K562 (cell line): ENCODE data around the gene RAB4B. TPM values are rescaled to one million over a fixed set of nuclear protein-coding genes. Genes with fewer than 3 reads are reported as not detected.
"Not testable (repeated sequence)": the region's sequence is repeated elsewhere in the genome, so short reads cannot be mapped to it uniquely, and the experiment has no call there.

Source experiments
- ATAC-seq: fragments of 200-7000 bp; cut with Tn5 transposase; 3 replicates; pipeline ENCODE4 v1.9.1; 2020; ENCODE audit warnings: moderate library complexity
- BruUV-seq: library from RNA; stranded (reverse); fragments of 400-500 nt; replicated peaks from 2 replicates; lab custom pipeline; 2021; lab: Mats Ljungman, UMichigan
- CTCF ChIA-PET: fragments of 300-600 bp; formaldehyde crosslinking; extraction: SDS; loops from one replicate; lab custom pipeline; 2021; ENCODE audit warnings: low intra/inter-chr PET ratio; lab: Yijun Ruan, JAX
- POLR2A ChIA-PET: fragments of 300-600, 350-650 bp; sonication (Branson Sonifier 250); formaldehyde crosslinking; extraction: SDS; loops from one replicate; lab custom pipeline; 2021; ENCODE audit warnings: antibody characterized with exemption, inconsistent platforms; lab: Yijun Ruan, JAX
- DNase-seq, 4 experiments: peaks; one replicate each; pipeline versions ENCODE4 v3.0.0 to v3.0.0-alpha.2; 2011 to 2018; ENCODE audit warnings: low spot score in 3 of 4, mixed read lengths in 3 of 4; ENCODE audit errors: extremely low read depth in 1 of 4
- FAIRE-seq: peaks from 2 replicates; lab custom pipeline; 2011; peaks lifted over from hg19 to GRCh38; lab: Jason Lieb, UNC
- H2AFZ ChIP-seq: 2 replicates; pipeline ENCODE4 v1.6.0; 2011; ENCODE audit warnings: low read depth, low read length, control low read depth, inconsistent platforms
- H3K27ac ChIP-seq: fragments of 200-600 bp; 3 replicates; pipeline ENCODE4 v1.8.0; 2011; ENCODE audit warnings: low read depth, mild to moderate bottlenecking, control low read depth, inconsistent platforms, low read length, moderate library complexity, mixed read lengths; ENCODE audit errors: extremely low read depth
- H3K27me3 ChIP-seq, 2 experiments: fragments of 300-600 bp in 1 of 2; 2 replicates in 1 of 2; 3 replicates in 1 of 2; pipeline versions ENCODE4 v1.6.0 to v1.8.0; 2011; ENCODE audit warnings: inconsistent platforms in 2 of 2, low read length in 2 of 2, mild to moderate bottlenecking in 1 of 2, mixed read lengths in 1 of 2, moderate library complexity in 1 of 2; ENCODE audit not compliant: control insufficient read depth in 2 of 2, insufficient read depth in 2 of 2
- H3K36me3 ChIP-seq: fragments of 300-600 bp; 3 replicates; pipeline ENCODE4 v1.8.0; 2011; ENCODE audit warnings: mild to moderate bottlenecking, low read length, inconsistent platforms; ENCODE audit not compliant: control insufficient read depth, insufficient read depth
- H3K4me1 ChIP-seq, 2 experiments: fragments of 200-600 bp in 1 of 2; replicated peaks in 1 of 2; 2 replicates in 1 of 2; 3 replicates in 1 of 2; pipeline versions ENCODE4 v1.5.1 to v1.8.0; 2011; ENCODE audit warnings: inconsistent platforms in 2 of 2, low read length in 2 of 2, mild to moderate bottlenecking in 1 of 2, mixed read lengths in 1 of 2, moderate library complexity in 1 of 2; ENCODE audit not compliant: control insufficient read depth in 2 of 2, insufficient read depth in 2 of 2
- H3K4me2 ChIP-seq: 2 replicates; pipeline ENCODE4 v1.6.1; 2011; ENCODE audit warnings: low read length, control low read depth, inconsistent platforms, mixed read lengths; ENCODE audit not compliant: insufficient read depth
- H3K4me3 ChIP-seq: fragments of 200-600 bp; sonication (generic), shearing (Covaris generic); 2 replicates; pipeline ENCODE4 v1.5.1; 2016; ENCODE audit warnings: control low read depth, inconsistent platforms
- H3K79me2 ChIP-seq: fragments of 200-600 bp; 3 replicates; pipeline ENCODE4 v1.8.0; 2011; ENCODE audit warnings: low read length, inconsistent platforms; ENCODE audit not compliant: control insufficient read depth, insufficient read depth
- H3K9ac ChIP-seq, 2 experiments: 2 replicates each; pipeline versions ENCODE4 v1.6.0 to v1.6.1; 2011; ENCODE audit warnings: low read depth in 2 of 2, low read length in 2 of 2, control low read depth in 1 of 2, inconsistent platforms in 1 of 2, mild to moderate bottlenecking in 1 of 2, mixed read lengths in 1 of 2; ENCODE audit not compliant: insufficient read depth in 1 of 2
- H3K9me1 ChIP-seq: one replicate; pipeline ENCODE4 v1.6.0; 2011; ENCODE audit warnings: inconsistent platforms, mild to moderate bottlenecking, low read length, moderate library complexity; ENCODE audit not compliant: control insufficient read depth, insufficient read depth
- H3K9me3 ChIP-seq: replicated peaks from 2 replicates; pipeline ENCODE4 v1.5.1; 2011; ENCODE audit warnings: low read depth, low read length, inconsistent platforms; ENCODE audit not compliant: control insufficient read depth, insufficient read depth
- H4K20me1 ChIP-seq: replicated peaks from 2 replicates; pipeline ENCODE4 v1.6.1; 2011; ENCODE audit warnings: low read length, inconsistent platforms, mixed read lengths; ENCODE audit not compliant: control insufficient read depth, insufficient read depth
- RBFOX2 ChIP-seq: fragments of 200-400 bp; formaldehyde crosslinking; IDR thresholded peaks from 2 replicates; pipeline ENCODE4 v1.6.1; 2017; ENCODE audit warnings: low read depth, mild to moderate bottlenecking, low read length, moderate library complexity
- THRAP3 ChIP-seq: fragments of 450-650 bp; IDR thresholded peaks from 2 replicates; pipeline ENCODE4 v1.6.1; 2016; ENCODE audit warnings: mild to moderate bottlenecking, inconsistent platforms, borderline replicate concordance
- ZBTB33 ChIP-seq: sonication (generic); formaldehyde crosslinking; IDR thresholded peaks from 2 replicates; pipeline ENCODE4 v1.8.1; 2023; ENCODE audit warnings: mild to moderate bottlenecking, missing genetic modification reagents
- WGBS: fragments of 100-300 bp; shearing (Covaris generic); methylation state at CpG from one replicate; pipeline ENCODE4 v1.1.6; 2016; ENCODE audit warnings: low coverage, mixed read lengths; ENCODE audit not compliant: insufficient coverage; ENCODE audit errors: missing lambda C conversion rate; 5-methylcytosine and 5-hydroxymethylcytosine counted together
- in situ Hi-C: fragments of 300-500 bp; cut with MboI; formaldehyde crosslinking; loops from 4 replicates; pipeline ENCODE4 v1.15.0; 2018; ENCODE audit warnings: inconsistent platforms, mixed read lengths
- intact Hi-C: fragments of 100-400 bp; cut with micrococcal nuclease; formaldehyde crosslinking; loops from 2 replicates; pipeline ENCODE4 v1.14.2; 2022
- polyA plus RNA-seq, 8 experiments: library from polyadenylated mRNA; depleted of rRNA in 4 of 8; stranded (reverse) in 5 of 8; unstranded in 3 of 8; fragments of >200 nt; fragmentation: Nextera tagmentation in 2 of 8; fragmentation: Illumina TruSeq in 1 of 8; extraction: Ambion mirVana in 2 of 8; extraction: Trizol in 1 of 8; gene quantifications; 2 replicates each; pipeline versions ENCODE4 v1.2.1 to v1.2.3, GENCODE V29; 2011 to 2014; ENCODE audit warnings: inconsistent platforms in 1 of 8, missing spikeins in 1 of 8
- total RNA-seq, 7 experiments: library from RNA; depleted of rRNA in 6 of 7; stranded (reverse); fragments of >200 nt in 6 of 7; fragmentation: Illumina TruSeq in 2 of 7; extraction: Trizol in 2 of 7; gene quantifications; 2 replicates each; pipeline versions ENCODE4 v1.2.1 to v1.2.3, GENCODE V29; 2011 to 2021; ENCODE audit warnings: low replicate concordance in 1 of 7

RAB4B gene
- total and polyA plus RNA-seq, 9 of the 15 experiments (the other 6 are each of a cell fraction or from before 2014, with no cell fraction given): 0.28 to 20.4 (median 9.0) TPM

GRCh38 chr19:40732304-40732703 is 45.7 kb upstream of the RAB4B start:
- H2AFZ ChIP-seq, H3K9me3 ChIP-seq, H3K9ac ChIP-seq, in situ Hi-C loops, H3K27me3 ChIP-seq, H3K27ac ChIP-seq, BruUV-seq, H4K20me1 ChIP-seq, CTCF ChIA-PET, ATAC-seq, H3K4me1 ChIP-seq, DNase-seq, H3K79me2 ChIP-seq, H3K4me3 ChIP-seq, intact Hi-C loops, H3K9me1 ChIP-seq, H3K4me2 ChIP-seq, FAIRE-seq: not testable (repeated sequence)
- TF ChIP-seq ZBTB33: peak; percentile 73; the same call in 1 of the 2 replicates
- 88% methylated on average over 9 of the region's 16 CpGs for WGBS
- POLR2A ChIA-PET: interaction anchor here (1.0 to 1.3 kb wide), 2 partner anchors 10 to 18 kb away, joined by 3 to 4 read pairs; partner anchors contain the start of gene ACTMAP
- H3K36me3 ChIP-seq: peaks cover 75% of the 10 kb centered on the region

- DNase-seq (no peak), ATAC-seq (no peak), FAIRE-seq (no peak)
- H3K4me3 ChIP-seq: no peak overlapping the region
- H3K79me2 ChIP-seq: no peaks in the 10 kb centered on the region
- H3K27ac ChIP-seq: no peak overlapping the region
- BruUV-seq: no TSS peak
- H3K4me2 ChIP-seq: no peak overlapping the region
- H3K27me3 ChIP-seq: no peaks in the 10 kb centered on the region
- TF ChIP-seq THRAP3: no peak
- 0 out of 2 replicates have a peak, but pooled peaks have one; percentile 16 for TF ChIP-seq RBFOX2
- ChIA-PET POLR2A (interaction anchor here (0.8 to 1.2 kb wide), 4 partner anchors 12 to 213 kb away, joined by 3 to 6 read pairs (median 4); partner anchors contain the start of gene ACTMAP), CTCF (no interaction called here)
- H3K9ac ChIP-seq: no peak overlapping the region; a peak in 1 of 4 replicates
- WGBS: 88% methylated on average over 13 of the region's 13 CpGs
- peaks cover 2% of the 10 kb centered on the region for H3K9me1 ChIP-seq
- peaks cover 72% of the 10 kb centered on the region for H3K36me3 ChIP-seq
- in situ Hi-C loops (no loop called here), intact Hi-C loops (no loop called here)
- no peaks in the 10 kb centered on the region for H3K4me1 ChIP-seq
- H3K9me3 ChIP-seq: no peaks in the 10 kb centered on the region
- H4K20me1 ChIP-seq: no peaks in the 10 kb centered on the region
- H2AFZ ChIP-seq: no peak overlapping the region
Observed at GRCh38 chr19:40733149-40733548, 44.9 kb upstream of the RAB4B start.
